ELR (cell line): ENCODE measurements around the gene FZD7.

Experiments used
- DNase-seq: peaks from one replicate; pipeline ENCODE4 v3.0.0-alpha.2; 2015; ENCODE audit warnings: low read depth

FZD7 gene

DNA sequence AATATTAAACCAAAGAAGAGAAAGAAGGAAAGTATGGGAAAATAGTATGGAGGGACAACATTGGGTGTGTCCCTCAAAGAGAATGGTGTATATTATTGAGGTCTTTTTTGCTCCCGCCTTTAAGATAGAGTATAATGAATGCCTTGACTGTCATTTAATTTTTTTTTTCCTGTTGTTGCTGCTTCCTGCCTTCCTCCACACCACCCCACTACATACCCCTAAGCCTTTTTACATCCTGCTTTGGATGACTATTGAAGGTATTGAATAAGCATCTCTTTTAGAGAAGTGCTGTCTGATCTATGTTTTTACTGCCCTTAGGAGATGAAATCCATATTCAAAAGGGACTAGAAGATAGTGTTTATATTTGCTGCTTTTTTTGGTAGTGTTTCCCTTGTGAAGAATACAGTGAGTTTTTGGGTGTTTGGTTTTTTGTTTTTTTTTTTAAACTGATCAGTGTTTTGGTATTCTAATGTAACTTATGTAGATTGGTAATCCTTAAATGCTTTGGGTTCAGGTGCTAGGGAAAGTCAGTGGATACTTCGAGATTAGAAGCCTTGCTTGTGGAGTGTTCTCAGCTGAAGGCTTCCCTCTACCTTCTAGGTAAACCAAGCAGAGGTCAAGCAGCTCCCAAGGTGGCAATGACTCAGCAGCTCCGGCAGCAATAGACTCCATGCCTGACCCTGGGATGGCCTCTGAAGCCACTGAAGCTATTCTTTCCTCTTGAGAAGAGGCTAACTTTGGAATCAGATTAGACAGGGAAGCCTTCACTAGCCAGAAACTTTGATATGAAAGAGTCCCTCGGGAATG is 5.0 kb downstream of the FZD7 start:
- peak; percentile 75 for DNase-seq

DNA sequence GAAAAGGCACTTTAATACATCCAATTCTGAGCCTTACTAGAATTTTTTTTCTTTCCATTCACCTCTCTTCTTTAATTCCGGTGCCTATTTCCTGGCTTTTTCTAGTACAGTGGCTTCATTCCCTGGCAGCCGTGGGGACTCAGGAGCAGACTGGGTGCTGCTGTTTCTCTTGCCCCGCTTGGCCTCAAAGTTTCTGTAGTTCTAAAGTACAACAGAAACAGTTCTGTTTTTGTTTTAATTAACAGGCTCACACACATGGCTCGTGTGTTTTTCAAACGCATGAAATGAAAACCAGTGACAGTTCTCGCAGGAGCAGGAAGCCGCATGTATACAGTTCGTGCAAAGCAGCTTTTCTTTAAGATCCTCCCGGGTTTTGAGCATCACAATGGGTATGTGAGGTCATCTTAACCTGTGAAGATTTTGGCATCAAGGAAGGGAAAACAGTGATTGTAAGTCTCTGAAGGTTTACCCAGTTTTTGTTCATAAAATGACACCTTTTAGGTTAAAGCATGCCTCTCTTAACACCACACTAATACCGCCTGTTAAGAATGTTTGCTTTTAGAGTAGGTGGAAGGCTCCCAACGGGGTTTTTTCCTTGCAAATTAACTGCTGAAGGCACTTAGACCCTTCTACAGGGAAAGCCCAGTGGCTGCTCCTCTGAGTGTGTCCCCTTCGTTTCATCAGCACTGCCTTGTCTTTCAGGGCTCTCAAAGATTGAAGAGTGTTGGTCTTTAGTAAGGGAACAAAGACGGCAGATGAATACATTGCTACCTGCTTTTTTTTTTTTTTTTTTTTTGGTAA is 5.8 kb downstream of the FZD7 start:
- peak; percentile 33 for DNase-seq

DNA sequence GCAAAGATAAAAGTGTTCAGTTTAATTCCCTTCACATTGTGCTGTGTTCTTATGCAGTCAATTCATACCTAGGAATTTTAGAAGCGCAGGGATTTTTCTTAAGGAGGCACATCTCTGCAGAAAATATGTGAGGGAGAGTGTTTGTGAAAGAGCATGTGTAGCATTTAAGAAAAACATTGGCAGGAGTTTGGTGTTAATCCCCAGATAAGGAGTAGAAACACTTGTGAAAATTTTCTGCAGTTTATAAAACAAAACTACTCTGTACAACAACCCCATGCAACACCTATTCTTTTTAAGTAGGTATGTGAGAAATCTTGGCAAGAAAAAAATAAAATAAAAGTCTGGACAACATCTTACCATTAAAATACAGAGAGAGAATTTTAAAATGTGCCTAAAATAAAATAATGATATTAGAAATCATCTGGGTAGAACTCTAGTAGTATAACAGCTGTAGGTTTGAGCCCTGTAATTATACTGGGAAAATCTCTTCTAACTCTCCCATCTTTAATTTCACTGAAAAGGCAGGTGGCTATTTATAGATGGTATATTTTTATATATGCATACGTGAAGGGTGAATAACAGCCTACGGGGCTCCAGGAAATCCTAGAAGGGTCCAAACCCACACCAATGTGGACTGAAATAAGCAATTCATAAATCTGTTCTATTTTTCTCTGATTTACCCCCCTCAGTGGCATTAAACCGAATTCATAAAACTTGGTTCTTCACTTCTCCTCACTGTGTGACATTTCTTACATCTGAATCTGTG is 6.6 kb downstream of the FZD7 start:
- DNase-seq = no peak

DNA sequence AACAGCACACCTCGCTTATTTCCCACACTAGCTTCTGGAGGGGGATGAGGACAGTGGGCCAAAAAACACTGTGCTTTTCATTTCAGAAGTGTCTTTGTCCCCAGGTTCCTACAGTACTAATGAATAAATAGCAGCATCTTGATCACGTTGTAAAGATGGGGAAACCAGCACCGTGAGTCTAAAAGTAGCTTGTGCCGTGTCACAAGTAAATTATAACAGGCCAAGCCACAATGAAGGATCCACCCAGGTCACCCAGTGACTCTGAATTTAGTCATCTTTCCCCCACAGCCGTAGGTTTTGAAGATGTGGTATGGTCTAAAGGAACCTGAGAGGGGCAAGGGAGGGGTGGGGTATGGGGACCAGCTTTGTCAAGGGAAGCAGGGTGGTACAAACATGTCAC is 8.8 kb downstream of the FZD7 start:
- peak; percentile 45 for DNase-seq

DNA sequence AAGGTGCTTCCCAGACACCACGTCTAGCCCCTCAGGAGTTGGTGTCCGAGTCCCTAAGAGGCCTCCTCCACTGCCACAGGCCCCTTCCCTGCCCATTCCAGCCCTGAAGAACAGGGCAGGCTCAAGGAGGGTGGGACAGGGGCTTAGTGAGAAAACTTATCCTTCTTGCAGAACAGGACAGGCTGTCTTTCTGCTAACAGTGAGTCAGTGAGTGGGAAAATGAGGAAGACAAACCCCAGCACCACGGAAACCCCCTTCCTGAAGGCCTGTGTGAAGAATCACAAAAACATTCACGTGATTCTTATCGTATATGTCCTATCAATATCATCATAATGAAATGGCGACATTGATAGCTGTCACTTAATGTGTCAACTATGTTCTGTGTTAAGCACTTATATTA is 9.8 kb downstream of the FZD7 start:
- no peak for DNase-seq

GRCh38 chr2:202044777-202045176 is 11.1 kb downstream of the FZD7 start:
- DNase-seq = no peak

GRCh38 chr2:202046572-202046971 is 12.9 kb downstream of the FZD7 start:
- DNase-seq = no peak

GRCh38 chr2:202049092-202049728 is 15.6 kb downstream of the FZD7 start:
- DNase-seq = no peak

GRCh38 chr2:202049840-202050239 is 16.2 kb downstream of the FZD7 start:
- no peak for DNase-seq

DNA sequence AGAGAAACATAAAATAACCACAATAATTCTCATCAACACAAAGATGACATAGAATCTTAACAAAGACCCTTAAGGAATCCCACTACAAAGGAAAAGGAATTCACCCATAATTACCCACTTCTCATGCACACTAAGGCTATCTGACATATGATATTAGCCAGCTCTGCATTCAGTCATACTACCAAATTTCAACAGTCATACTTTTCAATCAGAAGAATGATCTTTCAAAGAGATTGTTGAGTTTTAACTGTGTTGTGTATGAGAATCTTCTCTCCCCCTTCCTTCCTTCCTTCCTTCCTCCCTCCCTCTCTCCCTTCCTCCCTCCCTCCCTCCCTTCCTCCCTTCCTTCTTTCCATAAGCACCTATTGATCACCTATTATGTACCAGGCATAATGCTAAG is 17.0 kb downstream of the FZD7 start:
- no peak for DNase-seq

- DNase-seq = no peak
Measured at GRCh38 chr2:202051499-202052161, 18.0 kb downstream of the FZD7 start.

- no peak for DNase-seq
Measured at GRCh38 chr2:202052235-202052634, 18.6 kb downstream of the FZD7 start.

DNA sequence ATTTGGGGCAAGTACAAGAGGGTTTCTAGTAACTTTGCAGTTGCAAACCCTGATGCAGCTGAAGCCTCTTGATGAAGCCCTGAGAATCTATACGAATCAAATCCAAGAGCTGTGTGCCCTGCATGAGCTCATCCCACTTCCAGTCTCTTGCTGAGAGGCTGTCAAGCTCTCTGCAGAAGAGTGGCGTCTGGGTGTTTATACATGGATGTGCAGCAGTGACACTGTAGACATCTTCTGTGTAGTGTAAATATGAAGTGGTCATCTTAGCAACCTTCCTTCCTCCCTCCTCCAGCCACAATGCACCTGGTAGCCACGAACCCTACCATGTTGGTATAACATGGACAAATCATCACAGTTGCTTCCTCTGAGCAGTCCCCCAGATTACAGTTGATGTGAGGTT is 21.0 kb downstream of the FZD7 start:
- no peak for DNase-seq

- DNase-seq = peak; percentile 55
Measured at GRCh38 chr2:202056611-202057010, 23.0 kb downstream of the FZD7 start.

- DNase-seq = no peak
Measured at GRCh38 chr2:202060218-202060617, 26.6 kb downstream of the FZD7 start.

- peak; percentile 18 for DNase-seq
Measured at GRCh38 chr2:202061695-202062094, 28.0 kb downstream of the FZD7 start.

DNA sequence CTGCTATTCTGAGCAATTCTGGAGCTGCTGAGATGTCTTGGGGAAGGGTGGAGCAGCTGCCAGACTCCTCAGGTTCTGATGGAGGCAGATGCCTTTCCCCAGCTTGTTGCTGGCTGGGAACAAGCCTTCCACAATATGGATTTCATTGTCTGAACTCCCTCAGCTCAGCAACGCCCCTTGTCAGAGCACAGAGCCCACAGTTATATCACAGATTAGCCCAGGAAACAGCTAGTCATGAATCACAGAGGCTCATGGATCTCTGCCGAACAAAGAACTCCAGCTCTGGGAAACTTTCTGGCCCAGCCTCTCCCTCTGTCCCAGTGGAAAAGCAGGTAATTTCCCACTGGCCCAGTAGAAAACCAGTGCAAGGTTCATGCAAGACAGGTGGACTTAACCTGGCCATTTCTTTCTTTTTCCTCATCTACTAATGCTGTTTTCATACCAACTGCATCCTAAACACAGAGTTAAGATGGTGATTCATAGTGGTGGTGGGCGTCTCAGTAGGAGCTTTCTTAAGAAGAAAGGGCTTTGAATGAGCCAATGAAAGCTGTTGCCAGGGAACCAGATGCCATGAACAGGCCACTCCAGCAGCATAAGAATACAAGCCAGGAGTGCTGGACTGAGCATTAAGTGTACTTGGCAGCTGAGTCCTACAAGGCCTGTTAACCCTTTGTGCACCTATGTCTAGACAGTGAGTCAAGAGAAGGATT is 30.7 kb downstream of the FZD7 start:
- peak; percentile 80 for DNase-seq

DNA sequence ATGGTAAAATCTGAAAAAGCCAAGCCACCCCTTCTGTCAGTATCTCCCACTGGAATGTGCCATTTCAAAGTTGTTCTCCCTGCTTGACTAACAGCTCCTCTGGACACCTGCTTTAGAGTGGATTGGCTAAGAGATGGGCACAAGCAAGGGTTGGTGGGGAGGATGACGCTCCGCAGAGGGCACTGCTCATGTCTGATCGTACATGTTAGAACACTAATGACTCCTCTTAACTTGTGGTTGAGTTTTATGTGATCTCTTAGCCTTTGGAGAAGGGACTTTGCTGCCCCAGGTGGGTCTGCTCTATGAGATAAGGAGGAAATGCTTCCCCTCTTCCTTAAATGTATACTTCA is 31.2 kb downstream of the FZD7 start:
- DNase-seq = no peak

DNA sequence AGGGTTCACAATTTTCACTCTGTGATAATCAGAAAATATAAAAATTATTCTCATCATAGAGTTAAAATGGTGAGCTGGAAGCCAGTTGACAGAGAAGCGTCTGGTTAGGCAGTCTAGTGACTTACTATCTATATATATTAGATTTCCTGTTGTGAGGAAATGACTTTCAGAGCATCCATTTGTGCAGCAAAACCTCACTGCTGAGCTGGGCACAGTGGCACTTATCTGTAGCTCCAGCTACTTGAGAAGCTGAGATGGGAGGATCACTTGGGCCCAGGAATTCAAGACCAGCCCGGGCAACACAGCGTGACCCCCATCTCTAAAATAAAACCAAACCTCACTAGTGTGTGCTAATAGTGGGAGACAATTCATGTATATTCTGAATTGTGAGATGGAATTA is 32.2 kb downstream of the FZD7 start:
- DNase-seq = no peak

DNA sequence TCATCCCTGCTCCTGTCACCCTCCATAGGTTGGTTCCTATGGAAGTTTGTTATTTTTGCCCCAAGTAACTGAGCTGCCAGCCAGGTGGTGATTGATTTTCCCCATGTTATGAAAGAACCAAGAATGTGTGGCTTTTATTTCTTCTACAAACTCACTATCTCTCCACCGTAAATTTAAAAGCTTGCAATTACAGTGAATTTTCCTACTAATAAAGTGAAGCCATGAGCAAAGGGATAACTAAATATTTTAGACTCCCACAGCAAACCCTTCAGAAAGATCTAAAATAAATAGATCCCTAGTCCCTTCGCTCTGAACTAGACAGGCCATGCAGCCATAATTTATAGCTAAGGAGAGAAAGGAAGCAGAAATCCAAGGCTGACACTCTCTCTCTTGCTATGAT is 33.2 kb downstream of the FZD7 start:
- no peak for DNase-seq

DNA sequence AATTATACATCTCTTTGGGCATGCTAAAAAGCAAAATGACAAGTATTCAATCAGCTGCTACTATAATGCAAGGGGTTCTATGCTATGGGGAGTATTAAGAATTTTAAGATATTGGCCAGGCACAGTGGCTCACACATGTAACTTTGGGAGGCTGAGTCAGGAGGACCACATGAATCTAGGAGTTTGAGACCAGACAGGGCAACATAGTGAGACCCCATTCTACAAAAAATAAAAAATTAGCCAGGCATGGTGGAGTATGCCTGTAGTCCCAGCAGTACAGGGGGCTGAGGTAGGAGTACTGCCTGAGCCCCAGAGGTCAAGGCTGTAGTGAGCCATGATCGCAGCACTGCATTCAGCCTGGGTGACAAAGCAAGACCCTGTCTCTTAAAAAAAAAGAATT is 33.9 kb downstream of the FZD7 start:
- no peak for DNase-seq
